T-cell (primary cell): ENCODE data around the gene MBP. TPM values are rescaled to one million over a fixed set of nuclear protein-coding genes. Genes with fewer than 3 reads are reported as not detected.
A peak's percentile ranks its signal among the peaks of the same experiment; 100 is the strongest.

Experiments used
- ATAC-seq, 4 experiments: fragments of 200-7000 bp in 3 of 4; fragments of 150-1000 bp in 1 of 4; cut with Tn5 transposase; replicated peaks in 1 of 4; 1 replicate in 3 of 4; 2 replicates in 1 of 4; pipeline ENCODE4 v1.10.0; 2021; ENCODE audit warnings: moderate library complexity in 3 of 4, mild to moderate bottlenecking in 2 of 4, moderate number of reproducible peaks in 1 of 4
- CTCF ChIA-PET, 2 donors: fragments of 300-600 bp; sonication (Branson Sonifier 250); formaldehyde crosslinking; loops; one replicate each; lab custom pipeline; 2022; ENCODE audit warnings: antibody characterized with exemption in 2 of 2; lab: Charles Lee
- POLR2A ChIA-PET, 2 donors: fragments of 300-600 bp; sonication (Branson Sonifier 250); formaldehyde crosslinking; loops; one replicate each; lab custom pipeline; 2022; ENCODE audit warnings: antibody characterized with exemption in 2 of 2; lab: Charles Lee
- DNase-seq, 35 experiments: peaks; one replicate each; pipeline versions ENCODE4 v3.0.0 to v3.0.0-alpha.2; 2013 to 2023
- H3K27ac ChIP-seq: one replicate; pipeline ENCODE4 v1.5.1; 2013; ENCODE audit warnings: low read length
- H3K27me3 ChIP-seq, 2 experiments: replicated peaks in 1 of 2; 1 replicate in 1 of 2; 2 replicates in 1 of 2; pipeline versions ENCODE4 v1.6.1 to v1.7.0; 2013; ENCODE audit warnings: low read length in 1 of 2, mixed read lengths in 1 of 2; ENCODE audit not compliant: control insufficient read depth in 2 of 2, insufficient read depth in 2 of 2; ENCODE audit errors: extremely low read depth in 1 of 2
- H3K36me3 ChIP-seq, 2 donors: 1 replicate in 1 of 2; 2 replicates in 1 of 2; pipeline versions ENCODE4 v1.6.1 to v1.7.0; 2013; ENCODE audit warnings: low read length in 1 of 2; ENCODE audit not compliant: control insufficient read depth in 2 of 2, insufficient read depth in 1 of 2; ENCODE audit errors: extremely low read depth in 1 of 2
- H3K4me1 ChIP-seq, 2 experiments: 1 replicate in 1 of 2; 2 replicates in 1 of 2; pipeline versions ENCODE4 v1.6.1 to v1.7.0; 2013; ENCODE audit warnings: low read length in 2 of 2, mixed read lengths in 1 of 2; ENCODE audit not compliant: insufficient read depth in 2 of 2, control insufficient read depth in 1 of 2; ENCODE audit errors: extremely low read depth in 1 of 2
- H3K4me3 ChIP-seq, 2 donors: 1 replicate in 1 of 2; 2 replicates in 1 of 2; pipeline versions ENCODE4 v1.5.1 to v1.7.0; 2013; ENCODE audit warnings: mild to moderate bottlenecking in 2 of 2, low read length in 1 of 2, moderate library complexity in 1 of 2; ENCODE audit not compliant: control insufficient read depth in 1 of 2; ENCODE audit errors: extremely low read depth in 1 of 2
- H3K9me3 ChIP-seq: 2 replicates; pipeline ENCODE4 v1.7.0; 2013
- H3K27ac Mint-ChIP-seq, 2 donors: one replicate each; pipeline ENCODE4 v1.8.0; 2020 to 2021; ENCODE audit warnings: mild to moderate bottlenecking in 2 of 2, mixed read lengths in 2 of 2
- H3K27me3 Mint-ChIP-seq, 2 donors: one replicate each; pipeline ENCODE4 v1.8.0; 2021 to 2022; ENCODE audit warnings: mixed read lengths in 2 of 2
- H3K36me3 Mint-ChIP-seq: one replicate; pipeline ENCODE4 v1.8.0; 2021; ENCODE audit warnings: mixed read lengths
- H3K4me1 Mint-ChIP-seq, 3 donors: one replicate each; pipeline ENCODE4 v1.8.0; 2020 to 2022; ENCODE audit warnings: mixed read lengths in 3 of 3, mild to moderate bottlenecking in 1 of 3
- H3K4me3 Mint-ChIP-seq, 3 donors: one replicate each; pipeline ENCODE4 v1.8.0; 2020 to 2022; ENCODE audit warnings: mild to moderate bottlenecking in 3 of 3, mixed read lengths in 3 of 3, moderate library complexity in 3 of 3
- H3K9me3 Mint-ChIP-seq, 3 donors: one replicate each; pipeline ENCODE4 v1.8.0; 2020 to 2022; ENCODE audit warnings: mixed read lengths in 3 of 3
- WGBS: methylation state at CpG from one replicate; pipeline ENCODE4 v1.1.5; 2013; ENCODE audit warnings: missing lambda C conversion rate; ENCODE audit not compliant: insufficient coverage; 5-methylcytosine and 5-hydroxymethylcytosine counted together
- total RNA-seq, 35 experiments: library from RNA in 6 of 35; stranded (reverse) in 6 of 35; fragments of 120-200 nt in 1 of 35; gene quantifications; one replicate each; pipeline versions ENCODE4 v1.2.1 to v1.2.4 and lab custom pipeline; 2013 to 2026

Gene MBP
- total RNA-seq, 5 donors from 2014 or later (not counting 1 experiment from before 2014, with no cell fraction given): 114 to 185 (median 152) TPM

DNA sequence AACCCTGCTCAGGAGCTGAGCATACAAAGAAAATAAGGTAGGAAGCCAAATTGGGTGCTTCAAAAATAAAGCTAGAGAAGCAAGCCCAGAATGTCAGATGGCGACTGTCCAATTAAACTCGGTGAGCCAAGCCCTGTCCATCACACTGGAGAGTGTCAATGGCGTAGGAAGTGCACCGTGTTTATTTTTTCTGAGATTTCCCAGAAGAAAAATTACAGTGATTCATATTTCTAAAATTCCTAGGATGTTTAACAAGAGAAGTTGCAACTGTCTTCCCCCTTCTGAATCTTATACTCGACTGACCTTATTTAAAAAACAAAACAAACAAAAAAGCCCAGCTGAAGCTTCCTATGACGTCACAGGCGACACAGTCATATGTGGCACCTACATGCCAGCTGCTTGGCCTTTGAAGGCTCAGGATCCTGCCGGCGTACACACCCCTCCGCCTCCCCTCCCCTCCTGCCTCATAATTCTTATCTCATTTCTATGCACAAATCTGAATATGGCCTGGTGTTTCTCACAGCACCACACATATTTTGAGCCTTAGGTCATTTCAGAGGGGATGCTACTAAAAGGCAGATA lies 60.8 kb downstream of the MBP start:
- peaks cover 89 to 98% (median 94%) of the 10 kb centered on the region in 3 donors for H3K4me1 Mint-ChIP-seq
- no peaks in the 10 kb centered on the region for H3K27me3 Mint-ChIP-seq
- peak overlapping the region in 2 of 3 donors; percentile 11 to 38 for H3K4me3 Mint-ChIP-seq
- POLR2A ChIA-PET: interaction anchor here (0.6 to 0.9 kb wide), 4 partner anchors 8 to 36 kb away, joined by 3 to 6 read pairs (median 4); no protein-coding TSS in a partner anchor
- CTCF ChIA-PET: interaction anchor here (0.6 to 2.2 kb wide), 6 partner anchors 9 to 149 kb away, joined by 3 to 6 read pairs (median 5); no protein-coding TSS in a partner anchor
- peaks cover 36% of the 10 kb centered on the region for H3K36me3 Mint-ChIP-seq
- H3K27ac Mint-ChIP-seq: peak overlapping the region; percentile 87 to 100
- peaks cover 0 to 19% of the 10 kb centered on the region in 2 donors for H3K36me3 ChIP-seq
- H3K4me3 ChIP-seq: no peak overlapping the region
- no peaks in the 10 kb centered on the region for H3K9me3 Mint-ChIP-seq
- no peaks in the 10 kb centered on the region for H3K27me3 ChIP-seq
- DNase-seq (peak in 34 of 35 experiments; percentile 51 to 92 (median 80)), ATAC-seq (peak; percentile 23 to 77 (median 29))
- peak overlapping the region; percentile 82 for H3K27ac ChIP-seq
- H3K9me3 ChIP-seq: no peaks in the 10 kb centered on the region
- WGBS: 48% methylated on average over 9 of the region's 10 CpGs
- H3K4me1 ChIP-seq: peaks cover 29 to 95% of the 10 kb centered on the region in 2 experiments

DNA sequence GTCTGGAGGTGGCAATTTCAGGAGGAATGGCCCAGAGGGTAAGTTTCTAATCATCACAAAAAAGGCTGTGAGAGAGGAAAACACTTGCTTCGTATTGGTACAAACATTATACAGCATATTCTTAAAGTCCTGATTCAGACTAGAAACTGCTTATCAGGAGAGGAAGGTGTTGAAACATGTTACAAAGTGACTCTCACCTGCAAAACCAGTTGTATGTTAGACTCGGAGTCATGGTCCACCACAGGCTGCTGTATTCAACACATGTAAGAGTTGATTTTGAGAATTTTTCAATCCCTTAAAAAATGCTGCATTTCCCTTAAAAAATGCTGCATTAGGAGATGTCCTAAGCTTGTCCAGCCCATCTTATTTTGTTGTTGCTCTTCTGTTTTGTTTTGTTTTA lies 61.5 kb downstream of the MBP start:
- H3K27me3 Mint-ChIP-seq: no peaks in the 10 kb centered on the region
- peaks cover 36% of the 10 kb centered on the region for H3K36me3 Mint-ChIP-seq
- no peaks in the 10 kb centered on the region for H3K9me3 Mint-ChIP-seq
- H3K27ac ChIP-seq: peak overlapping the region; percentile 82
- no peaks in the 10 kb centered on the region for H3K9me3 ChIP-seq
- H3K4me1 ChIP-seq: peaks cover 29 to 95% of the 10 kb centered on the region in 2 experiments
- H3K4me3 Mint-ChIP-seq: peak overlapping the region; percentile 11 to 21 (median 14)
- H3K36me3 ChIP-seq: peaks cover 0 to 19% of the 10 kb centered on the region in 2 donors
- H3K27me3 ChIP-seq: no peaks in the 10 kb centered on the region
- H3K27ac Mint-ChIP-seq: peak overlapping the region; percentile 87 to 100
- POLR2A ChIA-PET: interaction anchor here in 1 of 2 donors (0.7 to 0.9 kb wide), 3 partner anchors 10 to 31 kb away, joined by 3 to 6 read pairs (median 3); no protein-coding TSS in a partner anchor
- peaks cover 92 to 99% (median 97%) of the 10 kb centered on the region in 3 donors for H3K4me1 Mint-ChIP-seq
- ATAC-seq (no peak), DNase-seq (no peak)
- no CpG with 5 or more reads among the region's 2 CpGs for WGBS
- H3K4me3 ChIP-seq: no peak overlapping the region
- CTCF ChIA-PET: no interaction called here

DNA sequence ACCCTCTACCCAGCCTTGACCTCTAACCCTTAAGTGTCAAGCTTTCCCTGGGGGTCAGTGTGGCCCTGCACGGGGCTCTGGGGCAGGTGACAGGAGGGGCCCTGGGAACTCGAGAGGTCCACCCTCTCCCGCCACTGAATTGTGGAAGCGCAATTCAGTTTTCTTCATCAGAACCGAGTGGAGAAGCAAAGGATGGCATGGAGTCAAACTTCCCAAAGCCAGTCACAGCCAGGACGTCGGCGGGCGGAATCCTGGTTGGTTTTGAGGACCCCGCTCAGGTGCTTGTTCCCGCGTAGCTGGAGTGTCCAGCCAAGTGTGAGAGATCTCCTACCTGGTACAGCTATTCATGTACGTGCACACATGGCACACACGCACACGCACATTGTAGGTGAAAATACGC lies 62.0 kb downstream of the MBP start:
- 84% methylated on average over 12 of the region's 16 CpGs for WGBS
- no peaks in the 10 kb centered on the region for H3K9me3 ChIP-seq
- no peak for DNase-seq
- Mint-ChIP-seq H3K9me3 (no peaks in the 10 kb centered on the region), H3K36me3 (peaks cover 40% of the 10 kb centered on the region), H3K4me3 (peak overlapping the region in 1 of 3 donors; percentile 11), H3K27ac (peak overlapping the region; percentile 87 to 100), H3K27me3 (no peaks in the 10 kb centered on the region), H3K4me1 (peaks cover 95 to 100% (median 99%) of the 10 kb centered on the region in 3 donors)
- no peak overlapping the region for H3K4me3 ChIP-seq
- no peak for ATAC-seq
- H3K27ac ChIP-seq: peak overlapping the region; percentile 82
- H3K27me3 ChIP-seq: no peaks in the 10 kb centered on the region
- ChIA-PET CTCF (no interaction called here), POLR2A (interaction anchor here in 1 of 2 donors (0.7 kb wide), 1 partner anchor 13 kb away, joined by 3 read pairs; no protein-coding TSS in a partner anchor)
- H3K4me1 ChIP-seq: peaks cover 29 to 95% of the 10 kb centered on the region in 2 experiments
- H3K36me3 ChIP-seq: peaks cover 0 to 16% of the 10 kb centered on the region in 2 donors

DNA sequence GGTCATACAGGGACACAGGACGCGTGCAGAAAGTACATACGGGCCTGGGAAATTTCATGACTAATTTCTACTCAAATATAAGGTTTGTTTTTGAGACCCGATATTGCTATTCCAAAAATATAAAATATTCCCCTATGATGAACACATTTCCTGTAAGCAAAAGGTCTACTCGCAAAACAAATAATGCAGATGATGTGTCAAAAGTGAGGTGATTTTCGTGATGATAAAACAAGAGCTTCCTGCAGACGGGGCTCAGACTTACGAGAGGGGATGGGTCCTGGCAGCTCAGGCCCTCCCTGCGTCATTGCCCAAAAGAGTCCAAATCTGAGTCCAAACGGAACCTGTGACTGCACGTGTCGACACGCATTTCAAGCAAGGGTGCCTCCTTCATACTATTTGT lies 62.7 kb downstream of the MBP start:
- peak overlapping the region; percentile 18 to 71 (median 42) for H3K4me3 Mint-ChIP-seq
- H3K36me3 Mint-ChIP-seq: peaks cover 41% of the 10 kb centered on the region
- Histone ChIP-seq H3K36me3 (peaks cover 3 to 17% of the 10 kb centered on the region in 2 donors), H3K27me3 (no peaks in the 10 kb centered on the region), H3K4me3 (no peak overlapping the region), H3K4me1 (peaks cover 31 to 97% of the 10 kb centered on the region in 2 experiments), H3K9me3 (no peaks in the 10 kb centered on the region), H3K27ac (peak overlapping the region; percentile 82)
- ATAC-seq: peak in 1 of 4 experiments; percentile 15
- ChIA-PET CTCF (interaction anchor here in 1 of 2 donors (1.3 to 1.4 kb wide), 2 partner anchors 38 to 54 kb away, joined by 3 to 4 read pairs; no protein-coding TSS in a partner anchor), POLR2A (no interaction called here)
- peak overlapping the region; percentile 87 to 100 for H3K27ac Mint-ChIP-seq
- H3K27me3 Mint-ChIP-seq: no peaks in the 10 kb centered on the region
- peak in 18 of 35 experiments; percentile 36 to 74 (median 47) for DNase-seq
- no peaks in the 10 kb centered on the region for H3K9me3 Mint-ChIP-seq
- 19% methylated on average over 4 of the region's 13 CpGs for WGBS
- H3K4me1 Mint-ChIP-seq: peaks cover 95 to 100% (median 99%) of the 10 kb centered on the region in 3 donors

DNA sequence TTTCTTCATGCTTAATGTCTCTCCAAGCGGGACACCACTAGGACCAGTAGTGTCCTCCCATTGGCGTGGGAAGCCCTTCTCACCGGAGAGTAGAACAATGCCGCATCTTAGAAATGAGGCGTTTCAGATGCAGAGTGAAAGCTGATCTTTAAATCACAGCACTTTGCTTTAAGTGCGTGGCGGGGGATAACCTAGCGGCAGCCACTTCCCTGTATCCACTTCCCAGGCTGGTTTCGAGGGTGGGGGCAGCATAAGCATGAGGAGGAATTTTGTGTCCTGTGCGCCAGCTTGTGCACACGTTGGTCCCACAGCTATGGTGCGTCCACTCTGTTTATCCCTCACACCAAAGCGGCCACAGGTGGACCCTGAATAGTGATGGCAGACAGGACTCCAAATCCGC lies 63.1 kb downstream of the MBP start:
- Mint-ChIP-seq H3K9me3 (no peaks in the 10 kb centered on the region), H3K27ac (peak overlapping the region; percentile 87 to 100), H3K4me3 (peak overlapping the region; percentile 18 to 71 (median 42)), H3K4me1 (peaks cover 95 to 100% (median 99%) of the 10 kb centered on the region in 3 donors), H3K36me3 (peaks cover 45% of the 10 kb centered on the region), H3K27me3 (no peaks in the 10 kb centered on the region)
- no peaks in the 10 kb centered on the region for H3K27me3 ChIP-seq
- DNase-seq: no peak
- H3K4me3 ChIP-seq: no peak overlapping the region
- ChIA-PET CTCF (interaction anchor here (0.5 to 1.4 kb wide), 7 partner anchors 14 to 62 kb away, joined by 3 to 4 read pairs (median 3); no protein-coding TSS in a partner anchor), POLR2A (interaction anchor here in 1 of 2 donors (1.1 kb wide), 1 partner anchor 32 kb away, joined by 3 read pairs; no protein-coding TSS in a partner anchor)
- peaks cover 3 to 21% of the 10 kb centered on the region in 2 donors for H3K36me3 ChIP-seq
- 94% methylated on average over 9 of the region's 14 CpGs for WGBS
- no peaks in the 10 kb centered on the region for H3K9me3 ChIP-seq
- ATAC-seq: no peak
- H3K4me1 ChIP-seq: peaks cover 31 to 98% of the 10 kb centered on the region in 2 experiments
- H3K27ac ChIP-seq: peak overlapping the region; percentile 82
